Measurements from ENCODE around the gene TENM3.

GRCh38 chr4:182488896-182489295 is 245.7 kb downstream of the TENM3 start:
- no peak for TF ChIP-seq CTCF (conservative IDR thresholded peaks at IDR 0.05)
- TF ChIP-seq ZFX (IDR thresholded peaks at IDR 0.05), result no peak

Data from C4-2B (cell line).